HG03342 (cell line): ENCODE data around the gene TSPAN9.

ENCODE experiments used
- ATAC-seq: cut with Tn5 transposase; IDR thresholded peaks from one replicate; pipeline ENCODE4 v1.9.1; 2021; ENCODE audit warnings: mild to moderate bottlenecking, moderate library complexity; ENCODE audit not compliant: unreplicated experiment

Gene TSPAN9

DNA sequence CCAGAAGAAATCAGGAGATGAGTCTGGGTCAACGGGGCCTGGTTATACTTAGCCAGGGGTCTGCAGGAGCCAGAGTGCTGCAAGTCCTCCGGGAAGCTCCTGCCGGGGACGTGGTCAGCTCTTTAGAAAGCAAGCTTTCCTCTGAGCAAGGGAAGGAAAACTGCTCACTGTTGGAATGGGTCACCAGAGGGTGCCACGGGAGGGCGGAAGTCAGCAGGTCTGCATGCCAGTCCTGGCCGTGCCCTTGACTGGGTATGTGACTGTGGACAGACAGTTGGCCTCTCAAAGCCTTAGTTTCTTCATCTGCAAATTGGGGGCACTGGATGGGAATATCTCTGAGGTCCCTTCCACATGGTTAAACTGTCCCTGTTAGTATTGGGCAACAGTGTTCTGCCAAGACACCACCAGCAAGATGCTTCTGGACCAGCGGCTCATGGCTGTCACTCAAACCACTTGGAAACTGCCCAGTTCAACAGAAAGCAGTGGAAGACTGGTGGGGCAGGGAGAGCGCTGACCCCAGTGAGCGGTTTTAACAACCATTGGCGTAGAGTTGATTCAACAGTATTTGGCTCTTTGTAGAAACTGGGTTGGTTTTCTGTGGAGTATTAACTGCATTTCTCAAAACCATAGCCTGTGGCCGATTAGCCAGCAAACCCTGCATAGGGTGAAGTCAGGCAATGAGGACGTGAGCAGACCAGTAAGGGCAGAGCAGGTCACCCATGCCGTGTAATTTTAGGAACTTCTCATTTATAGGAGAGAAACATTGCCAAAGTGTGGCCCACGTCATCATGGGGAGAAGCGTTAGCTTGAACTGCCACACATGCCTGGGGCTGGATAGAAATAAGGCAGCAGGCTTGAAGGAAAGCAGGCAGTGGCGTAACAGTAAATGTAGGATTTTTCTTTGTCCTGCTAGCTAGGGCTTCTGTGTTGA, 249.9 kb downstream of the TSPAN9 start:
- no peak for ATAC-seq

DNA sequence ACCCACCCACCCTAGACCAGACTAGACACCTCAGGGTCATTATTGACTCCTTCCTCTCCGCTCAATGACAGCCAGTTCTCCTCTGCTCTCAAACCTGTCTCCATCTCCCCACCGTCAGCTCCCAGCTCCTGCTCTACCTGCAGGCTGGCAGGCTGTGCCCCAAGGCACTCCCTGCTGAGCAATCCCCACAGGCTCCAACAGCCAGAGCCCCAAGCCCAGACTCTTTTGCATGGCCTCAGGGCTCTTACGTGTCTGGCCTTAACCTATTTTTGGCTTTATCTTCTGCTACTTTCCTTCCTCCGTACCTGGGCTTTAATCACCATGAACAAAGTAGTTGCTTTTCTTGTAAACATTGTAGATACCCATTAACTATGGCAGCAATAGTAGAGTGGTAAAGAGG, 250.9 kb downstream of the TSPAN9 start:
- ATAC-seq = no peak

DNA sequence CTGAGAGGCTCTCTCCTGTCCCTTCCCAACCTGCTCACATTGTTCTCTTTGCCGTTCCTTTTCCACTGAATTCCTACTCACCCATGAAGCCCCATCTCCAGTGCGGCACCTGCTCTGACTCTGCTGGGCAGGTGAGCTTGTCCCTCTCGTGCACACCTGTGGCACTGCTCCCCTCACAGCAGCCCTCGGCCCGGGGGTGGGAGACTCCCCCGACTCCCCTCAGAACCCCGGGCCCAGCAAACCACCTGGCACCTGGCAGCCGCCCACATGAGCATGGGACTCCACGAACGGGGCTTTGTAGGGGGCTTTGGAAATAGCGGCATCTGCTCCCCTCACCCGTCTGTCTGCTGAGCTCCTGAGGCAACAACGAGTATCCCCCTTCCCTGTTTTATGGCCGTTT, 251.4 kb downstream of the TSPAN9 start:
- no peak for ATAC-seq

DNA sequence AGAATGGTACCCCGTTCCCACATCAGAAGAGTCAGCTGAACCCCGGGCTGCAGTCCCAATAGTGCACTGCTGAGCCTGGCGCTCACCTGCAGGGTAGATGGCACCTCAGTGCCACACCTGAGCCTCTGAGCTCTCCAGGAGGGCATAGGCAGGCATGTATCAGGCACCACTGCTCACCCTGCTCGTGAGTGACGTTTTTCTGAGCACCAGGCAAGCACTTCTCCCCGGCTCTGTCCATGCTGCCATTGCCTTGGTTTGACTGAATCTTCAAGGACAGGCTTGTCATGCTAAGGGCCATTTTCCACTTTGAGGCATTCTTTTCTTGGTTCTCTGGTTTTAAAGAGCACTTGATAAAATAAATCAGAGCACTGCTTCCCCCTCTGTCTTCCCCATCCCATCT, 252.2 kb downstream of the TSPAN9 start:
- no peak for ATAC-seq

DNA sequence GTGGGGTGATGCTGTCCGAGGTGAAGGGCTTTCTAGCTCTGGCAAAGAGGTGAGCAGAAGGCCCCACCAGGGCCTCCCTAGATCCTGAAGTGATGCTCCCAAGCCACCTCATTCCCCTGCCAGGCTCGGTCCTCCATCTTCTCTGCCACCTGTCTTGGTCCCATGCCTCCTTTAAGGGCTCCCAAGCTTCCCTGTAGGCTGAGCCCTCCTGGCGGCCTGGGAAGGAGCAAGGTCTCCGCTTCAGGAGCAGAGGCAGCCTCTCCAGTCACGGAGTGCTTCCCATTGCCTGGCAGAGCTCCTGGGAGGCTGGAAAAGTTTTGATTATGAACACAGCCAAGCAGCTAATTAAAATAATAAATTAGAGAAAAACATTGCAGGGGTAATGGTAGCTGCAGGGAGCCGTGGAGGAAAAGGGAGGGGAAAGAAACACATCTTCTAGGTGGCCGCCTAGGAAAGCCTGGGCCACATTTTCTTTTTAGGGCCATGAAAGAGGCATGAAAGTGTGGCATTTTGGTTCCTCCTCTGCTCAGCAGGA, 253.9 kb downstream of the TSPAN9 start:
- ATAC-seq = no peak

DNA sequence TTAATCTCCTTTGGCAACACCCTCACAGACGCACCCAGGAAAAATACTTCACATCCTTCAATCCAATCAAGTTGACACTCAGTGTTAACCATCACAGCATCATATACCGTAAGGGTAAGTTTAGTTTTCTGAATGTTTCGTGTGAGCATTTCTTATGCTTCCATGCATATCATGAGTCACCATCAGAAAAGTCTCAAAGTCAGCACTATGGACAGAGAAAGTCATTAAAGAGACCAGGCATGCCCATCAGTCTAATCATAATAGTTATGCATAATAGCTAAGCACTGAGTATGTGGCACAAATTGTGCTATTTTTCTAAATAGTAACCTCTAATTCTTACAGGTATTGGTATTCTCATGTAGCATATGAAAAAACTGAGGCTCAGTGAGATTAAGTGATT, 255.0 kb downstream of the TSPAN9 start:
- no peak for ATAC-seq

DNA sequence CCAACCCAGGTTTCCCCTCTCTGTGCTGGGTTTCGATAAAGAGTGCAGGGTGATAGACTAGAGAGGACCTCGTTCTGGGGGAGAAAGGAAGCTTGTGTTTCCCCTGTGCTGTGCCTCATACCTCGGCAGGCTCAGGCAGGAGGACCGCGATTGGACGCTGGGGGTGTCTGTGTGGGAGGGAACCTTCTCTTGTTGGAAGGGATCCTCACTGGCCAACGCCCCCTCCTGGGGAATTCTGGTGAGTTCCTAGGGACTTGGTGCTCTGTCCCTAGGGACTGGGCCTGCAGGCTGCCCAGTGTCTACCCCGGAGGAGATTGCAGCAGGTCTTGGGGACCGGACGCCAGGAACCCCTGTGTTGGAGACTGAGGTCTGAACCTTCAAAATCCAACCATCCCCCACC, 256.4 kb downstream of the TSPAN9 start:
- ATAC-seq = no peak

DNA sequence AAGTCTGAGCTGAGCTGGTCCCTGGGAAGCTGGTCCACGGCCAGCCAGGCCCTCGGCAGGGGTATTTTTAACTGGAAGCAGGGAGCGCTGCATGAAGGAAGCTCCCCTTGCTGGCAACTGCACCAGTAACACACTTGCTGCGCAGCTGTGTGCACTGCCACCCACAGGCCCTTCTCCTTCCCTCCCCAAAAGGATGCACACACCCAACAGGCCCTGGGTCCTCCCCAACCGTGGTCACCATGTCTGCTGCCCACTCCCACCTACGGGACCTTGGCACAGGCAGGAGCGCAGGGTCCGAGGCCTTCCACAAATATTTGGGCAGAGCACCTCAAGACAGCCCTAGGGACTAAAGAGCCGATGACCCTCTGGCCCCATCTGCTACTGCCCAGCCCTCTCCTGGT, 256.8 kb downstream of the TSPAN9 start:
- ATAC-seq = no peak

DNA sequence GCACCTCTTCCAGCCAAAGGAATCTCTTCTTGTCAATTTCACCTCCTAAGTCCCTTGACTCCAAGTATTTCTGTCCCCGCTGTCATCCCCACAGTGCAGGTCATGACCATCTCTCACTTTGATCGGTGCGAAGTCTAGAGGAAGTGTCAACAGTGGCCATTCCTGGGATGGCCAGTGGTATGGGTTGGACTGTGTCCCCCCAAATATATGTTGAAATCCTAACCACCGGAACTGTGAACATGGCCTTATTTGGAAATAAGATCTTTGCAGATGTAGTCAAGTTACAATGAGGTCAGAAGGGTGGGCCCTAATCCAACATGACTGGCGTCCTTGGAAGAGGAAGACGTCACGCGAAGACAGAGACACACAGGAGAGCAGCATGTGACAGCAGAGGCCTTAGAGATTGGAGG, 257.9 kb downstream of the TSPAN9 start:
- no peak for ATAC-seq
